LNCaP clone FGC (cell line): ENCODE results near the gene CIDEC.

Experiments used
- DNase-seq: peaks from one replicate; pipeline ENCODE4 v3.0.0-alpha.2; 2011; ENCODE audit warnings: low read depth
- H3K4me3 ChIP-seq: 2 replicates; pipeline ENCODE4 v1.5.1; 2011; ENCODE audit warnings: mild to moderate bottlenecking, low read depth, low read length, control low read depth
- TF ChIP-seq, protein P1 (sequence below): IDR thresholded peaks from 2 replicates; pipeline ENCODE4 v1.5.1; 2012; ENCODE audit warnings: mild to moderate bottlenecking; ENCODE audit not compliant: control insufficient read depth, insufficient read depth; ENCODE audit errors: extremely low read depth

Gene CIDEC

GRCh38 chr3:9834520-9835380, 45.3 kb downstream of the CIDEC start:
- DNase-seq = no peak
- H3K4me3 ChIP-seq = no peak overlapping the region
- TF ChIP-seq, protein P1, sequence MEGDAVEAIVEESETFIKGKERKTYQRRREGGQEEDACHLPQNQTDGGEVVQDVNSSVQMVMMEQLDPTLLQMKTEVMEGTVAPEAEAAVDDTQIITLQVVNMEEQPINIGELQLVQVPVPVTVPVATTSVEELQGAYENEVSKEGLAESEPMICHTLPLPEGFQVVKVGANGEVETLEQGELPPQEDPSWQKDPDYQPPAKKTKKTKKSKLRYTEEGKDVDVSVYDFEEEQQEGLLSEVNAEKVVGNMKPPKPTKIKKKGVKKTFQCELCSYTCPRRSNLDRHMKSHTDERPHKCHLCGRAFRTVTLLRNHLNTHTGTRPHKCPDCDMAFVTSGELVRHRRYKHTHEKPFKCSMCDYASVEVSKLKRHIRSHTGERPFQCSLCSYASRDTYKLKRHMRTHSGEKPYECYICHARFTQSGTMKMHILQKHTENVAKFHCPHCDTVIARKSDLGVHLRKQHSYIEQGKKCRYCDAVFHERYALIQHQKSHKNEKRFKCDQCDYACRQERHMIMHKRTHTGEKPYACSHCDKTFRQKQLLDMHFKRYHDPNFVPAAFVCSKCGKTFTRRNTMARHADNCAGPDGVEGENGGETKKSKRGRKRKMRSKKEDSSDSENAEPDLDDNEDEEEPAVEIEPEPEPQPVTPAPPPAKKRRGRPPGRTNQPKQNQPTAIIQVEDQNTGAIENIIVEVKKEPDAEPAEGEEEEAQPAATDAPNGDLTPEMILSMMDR = no peak

- no peak overlapping the region for H3K4me3 ChIP-seq
- DNase-seq = no peak
- TF ChIP-seq, protein P1 = no peak
Measured at GRCh38 chr3:9833078-9833477, 47.0 kb downstream of the CIDEC start.

DNA sequence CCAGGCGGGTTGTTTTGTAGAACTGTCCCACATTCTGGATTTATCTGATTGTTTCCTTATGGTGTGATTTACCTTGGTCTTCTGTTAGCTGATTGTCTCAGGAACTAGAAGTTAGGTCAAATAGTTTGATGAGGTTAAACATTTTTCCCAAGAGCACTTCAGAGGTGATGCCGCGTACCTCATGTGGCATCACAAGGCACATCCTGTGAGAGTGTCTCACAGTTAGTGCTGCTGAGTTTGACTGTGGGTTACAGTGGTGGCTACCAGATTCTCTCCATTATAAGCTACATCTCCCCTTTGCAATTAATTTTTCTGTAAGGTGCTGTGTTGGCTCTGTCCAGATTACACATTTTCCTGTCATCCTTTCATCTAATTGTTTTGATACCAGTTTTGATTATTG, 48.8 kb downstream of the CIDEC start:
- no peak for DNase-seq
- no peak overlapping the region for H3K4me3 ChIP-seq
- TF ChIP-seq, protein P1 = no peak

GRCh38 chr3:9828801-9829755, 51.0 kb downstream of the CIDEC start:
- no peak for DNase-seq
- H3K4me3 ChIP-seq = no peak overlapping the region
- TF ChIP-seq, protein P1 = no peak

GRCh38 chr3:9826815-9827573, 53.1 kb downstream of the CIDEC start:
- H3K4me3 ChIP-seq = no peak overlapping the region
- no peak for DNase-seq
- TF ChIP-seq, protein P1 = peak; percentile 31; the same call in 1 of the 2 replicates

GRCh38 chr3:9825451-9826040, 54.5 kb downstream of the CIDEC start:
- no peak overlapping the region for H3K4me3 ChIP-seq
- TF ChIP-seq, protein P1 = no peak
- no peak for DNase-seq
